B cell (primary cell): ENCODE measurements around the gene DDX25. TPM values are rescaled to one million over a fixed set of nuclear protein-coding genes. Genes with fewer than 3 reads are reported as not detected.

ENCODE experiments used
- ATAC-seq: fragments of 200-7000 bp; cut with Tn5 transposase; one replicate; pipeline ENCODE4 v1.10.0; 2021; ENCODE audit warnings: low read depth, mild to moderate bottlenecking, moderate number of reproducible peaks, moderate library complexity
- CTCF ChIA-PET: fragments of 350-600 bp; sonication (Branson Sonifier 250); formaldehyde crosslinking; loops from one replicate; lab custom pipeline; 2021; ENCODE audit warnings: antibody characterized with exemption, inconsistent platforms; lab: Charles Lee
- POLR2A ChIA-PET: fragments of 350-600 bp; sonication (Branson Sonifier 250); formaldehyde crosslinking; loops from one replicate; lab custom pipeline; 2021; ENCODE audit warnings: antibody characterized with exemption; lab: Charles Lee
- DNase-seq: peaks from one replicate; pipeline ENCODE4 v3.0.0; 2013
- H2AFZ ChIP-seq: 2 replicates; pipeline ENCODE4 v1.6.1; 2012; ENCODE audit warnings: mild to moderate bottlenecking, low read depth, low read length; ENCODE audit not compliant: insufficient read depth, poor library complexity, severe bottlenecking
- H3K27ac ChIP-seq, 2 donors: 1 replicate in 1 of 2; 2 replicates in 1 of 2; pipeline ENCODE4 v1.5.1; 2012 to 2013; ENCODE audit warnings: low read length in 2 of 2, mild to moderate bottlenecking in 2 of 2, moderate library complexity in 1 of 2
- H3K27me3 ChIP-seq, 4 experiments: fragments of 200-600 bp in 1 of 4; sonication (generic) in 1 of 4; replicated peaks in 1 of 4; 1 replicate in 2 of 4; 2 replicates in 2 of 4; pipeline versions ENCODE4 v1.6.1 to v1.7.0; 2013 to 2016; ENCODE audit warnings: low read length in 3 of 4, mild to moderate bottlenecking in 2 of 4, mixed read lengths in 1 of 4, moderate library complexity in 1 of 4; ENCODE audit not compliant: insufficient read depth in 4 of 4, control insufficient read depth in 3 of 4; ENCODE audit errors: control extremely low read depth in 1 of 4
- H3K36me3 ChIP-seq, 2 experiments: replicated peaks in 1 of 2; 1 replicate in 1 of 2; 2 replicates in 1 of 2; pipeline versions ENCODE4 v1.6.1 to v1.7.1; 2013; ENCODE audit warnings: low read length in 1 of 2; ENCODE audit not compliant: insufficient read depth in 2 of 2, control insufficient read depth in 1 of 2; ENCODE audit errors: control extremely low read depth in 1 of 2, extremely low read depth in 1 of 2
- H3K4me1 ChIP-seq, 2 donors: fragments of 200-600 bp in 1 of 2; sonication (generic) in 1 of 2; 1 replicate in 1 of 2; 2 replicates in 1 of 2; pipeline versions ENCODE4 v1.5.1 to v1.6.1; 2013 to 2017; ENCODE audit warnings: low read length in 2 of 2; ENCODE audit not compliant: control insufficient read depth in 2 of 2, insufficient read depth in 2 of 2
- H3K4me2 ChIP-seq: replicated peaks from 2 replicates; pipeline ENCODE3; 2012; ENCODE audit warnings: mild to moderate bottlenecking, low read depth, low read length; ENCODE audit not compliant: poor library complexity, severe bottlenecking
- H3K4me3 ChIP-seq, 5 experiments: fragments of 200-600 bp in 1 of 5; sonication (generic) in 1 of 5; 1 replicate in 3 of 5; 2 replicates in 2 of 5; pipeline versions ENCODE4 v1.5.1 to v1.7.0; 2011 to 2016; ENCODE audit warnings: low read length in 4 of 5, mild to moderate bottlenecking in 4 of 5, low read depth in 2 of 5, control low read depth in 1 of 5, moderate library complexity in 1 of 5; ENCODE audit not compliant: insufficient read depth in 1 of 5; ENCODE audit errors: control extremely low read depth in 1 of 5, extremely low read depth in 1 of 5
- H3K79me2 ChIP-seq: fragments of 200-600 bp; sonication (generic); one replicate; pipeline ENCODE4 v1.6.0; 2016; ENCODE audit warnings: low read length; ENCODE audit not compliant: control insufficient read depth, insufficient read depth
- H3K9ac ChIP-seq: fragments of 200-600 bp; sonication (generic); 2 replicates; pipeline ENCODE4 v1.6.1; 2017; ENCODE audit warnings: mild to moderate bottlenecking, low read length, moderate library complexity
- H3K9me3 ChIP-seq, 3 donors: one replicate each; pipeline versions ENCODE4 v1.6.1 to v1.7.1; 2013; ENCODE audit warnings: low read length in 2 of 3; ENCODE audit not compliant: control insufficient read depth in 2 of 3, insufficient read depth in 1 of 3; ENCODE audit errors: control extremely low read depth in 1 of 3
- H4K20me1 ChIP-seq: 2 replicates; pipeline ENCODE4 v1.6.0; 2012; ENCODE audit warnings: mild to moderate bottlenecking, low read length; ENCODE audit not compliant: insufficient read depth, control insufficient read depth, poor library complexity, severe bottlenecking
- H3K27ac Mint-ChIP-seq: one replicate; pipeline ENCODE4 v1.8.0; 2021; ENCODE audit warnings: mixed read lengths
- H3K27me3 Mint-ChIP-seq: one replicate; pipeline ENCODE4 v1.8.0; 2021; ENCODE audit warnings: mixed read lengths
- H3K4me1 Mint-ChIP-seq: one replicate; pipeline ENCODE4 v1.8.0; 2021; ENCODE audit warnings: mixed read lengths
- H3K4me3 Mint-ChIP-seq: one replicate; pipeline ENCODE4 v1.8.0; 2021; ENCODE audit warnings: mixed read lengths
- H3K9me3 Mint-ChIP-seq: one replicate; pipeline ENCODE4 v1.8.0; 2022; ENCODE audit warnings: mixed read lengths; ENCODE audit not compliant: insufficient read depth
- EZH2 ChIP-seq: IDR thresholded peaks from 2 replicates; pipeline ENCODE4 v1.6.1; 2012; ENCODE audit warnings: borderline replicate concordance, low read depth, mild to moderate bottlenecking, moderate library complexity, low read length; ENCODE audit not compliant: insufficient read depth, poor library complexity, severe bottlenecking
- WGBS: methylation state at CpG from one replicate; pipeline ENCODE4 v1.1.5; 2013; ENCODE audit warnings: missing lambda C conversion rate; ENCODE audit not compliant: insufficient coverage; 5-methylcytosine and 5-hydroxymethylcytosine counted together
- intact Hi-C: fragments of 100-400 bp; cut with micrococcal nuclease; formaldehyde crosslinking; loops from one replicate; pipeline ENCODE4 v1.10.0; 2022
- polyA plus RNA-seq: library from polyadenylated mRNA; depleted of rRNA; stranded (reverse); fragments of >200 nt; gene quantifications from 2 replicates; pipeline ENCODE4 v1.2.3, GENCODE V29; 2012
- total RNA-seq, 2 donors: library from RNA; stranded (reverse); fragments of 120-200 nt in 1 of 2; gene quantifications; 1 replicate in 1 of 2; 2 replicates in 1 of 2; pipeline versions ENCODE4 v1.2.3 to v1.2.4, GENCODE V29; 2013 to 2022
- TF ChIP-seq, protein P1 (sequence below): fragments of 200-600 bp; IDR thresholded peaks from one replicate; pipeline ENCODE4 v1.8.0; 2022; ENCODE audit warnings: antibody characterized with exemption, mild to moderate bottlenecking

DDX25 gene
- total and polyA plus RNA-seq, 2 donors (not counting 1 experiment from before 2014, with no cell fraction given) = not detected

DNA sequence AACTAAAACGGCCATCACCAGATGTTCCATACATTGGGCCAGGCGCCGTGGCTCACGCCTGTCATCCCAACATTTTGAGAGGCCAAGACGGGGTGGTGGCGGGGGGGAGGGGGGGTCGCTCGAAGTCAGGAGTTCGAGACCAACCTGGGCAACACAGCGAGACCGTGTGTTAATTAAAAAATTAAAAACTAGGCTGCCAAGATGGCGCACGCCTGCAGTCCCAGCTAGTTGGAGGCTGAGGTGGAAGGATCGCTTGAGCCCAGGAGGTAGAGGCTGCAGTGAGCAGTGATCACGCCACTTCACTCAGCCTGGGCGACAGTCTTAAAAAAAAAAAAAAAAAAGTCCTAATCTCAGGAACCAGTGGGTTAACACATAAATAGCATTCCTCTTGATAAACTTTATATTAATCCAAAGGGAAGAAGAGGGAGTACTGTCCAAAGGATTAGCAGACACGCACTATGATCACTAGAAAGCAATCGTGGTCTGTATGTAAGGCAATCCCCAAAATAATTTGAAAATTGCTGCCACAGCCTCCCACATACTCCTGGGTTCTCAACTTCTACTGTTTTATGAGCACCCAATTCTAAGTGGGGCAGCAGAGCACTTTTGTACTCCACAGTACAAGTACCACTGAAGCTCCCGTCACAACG lies 1.9 kb upstream of the DDX25 start:
- CTCF ChIA-PET = interaction anchor here (0.9 to 1.7 kb wide), 6 partner anchors 12 to 334 kb away, joined by 3 to 14 read pairs (median 4); partner anchors contain the start of gene HYLS1
- Histone ChIP-seq H3K79me2 (peaks cover 32% of the 10 kb centered on the region), H3K27ac (peak overlapping the region; percentile 45 to 75), H3K4me1 (peaks cover 23 to 26% of the 10 kb centered on the region in 2 donors), H3K9ac (peak overlapping the region; percentile 91), H3K27me3 (peaks cover 0 to 25% (median 18%) of the 10 kb centered on the region in 4 experiments), H3K9me3 (peaks cover 0 to 7% (median 3%) of the 10 kb centered on the region in 3 donors), H3K36me3 (peaks cover 4 to 14% of the 10 kb centered on the region in 2 experiments), H2AFZ (peak overlapping the region; percentile 93), H3K4me3 (peak overlapping the region; percentile 67 to 98 (median 81)), H3K4me2 (peak overlapping the region; percentile 83), H4K20me1 (peaks cover 2% of the 10 kb centered on the region)
- Mint-ChIP-seq H3K9me3 (no peaks in the 10 kb centered on the region), H3K4me3 (peak overlapping the region; percentile 97), H3K27ac (peak overlapping the region; percentile 82), H3K4me1 (peaks cover 24% of the 10 kb centered on the region), H3K27me3 (peaks cover 25% of the 10 kb centered on the region)
- POLR2A ChIA-PET = interaction anchor here (0.7 to 2.3 kb wide), 3 partner anchors 12 to 298 kb away, joined by 3 to 17 read pairs (median 8); partner anchors contain the start of gene HYLS1
- ATAC-seq = no peak
- DNase-seq = no peak
- WGBS = 57% methylated on average over 9 of the region's 20 CpGs
- intact Hi-C loops = loop anchor here (2.0 to 5.0 kb wide), 2 partner anchors 308 to 950 kb away; partner anchors contain the start of genes CCDC15, FAM118B and RPUSD4
- no peak for TF ChIP-seq EZH2

DNA sequence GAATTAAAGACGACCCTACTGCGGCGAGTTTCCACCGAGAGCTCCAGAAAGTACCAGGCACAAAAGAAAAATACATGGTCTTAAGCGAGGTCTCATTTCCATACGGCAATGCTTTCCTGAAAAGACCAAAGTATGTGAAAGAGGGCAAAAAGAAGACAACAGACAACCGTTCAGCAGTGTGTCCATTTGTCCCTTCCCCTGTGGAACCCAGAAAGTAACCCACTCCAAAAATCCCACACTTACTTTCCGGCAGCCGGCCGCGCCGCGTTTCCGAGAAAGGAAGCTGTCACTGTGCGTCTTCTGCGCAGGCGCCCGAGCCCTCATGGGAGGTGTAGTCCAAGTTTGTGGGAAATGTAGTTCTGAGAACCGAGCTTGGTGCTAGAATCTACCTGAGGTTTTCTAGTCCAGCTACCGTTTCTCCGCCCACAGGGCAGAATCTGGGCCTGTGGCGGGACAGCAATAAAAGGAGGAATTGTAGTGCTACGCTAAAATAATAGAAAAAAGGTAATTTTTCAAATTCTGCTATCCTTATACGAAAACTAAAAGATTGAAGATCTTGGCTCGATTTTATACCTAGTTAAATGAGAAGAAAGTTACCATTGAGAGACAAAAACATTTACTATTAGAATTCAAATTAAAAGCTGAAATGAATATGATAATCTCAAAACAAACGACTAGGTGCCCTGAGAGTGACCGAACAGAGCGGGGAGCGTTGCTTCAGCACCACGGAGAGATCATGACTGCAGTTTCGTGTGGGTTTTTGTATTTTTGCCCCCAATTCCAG lies 1.2 kb upstream of the DDX25 start, which contains the start of gene PUS3:
TSS of gene PUS3 (minus strand) at position 280 of the 784 bp plus-strand sequence. CDS start 6,922 bp downstream, outside the sequence.
- H3K4me2 ChIP-seq = peak within 1 kb of the TSS; percentile 83
- peaks cover 4 to 14% of the 10 kb centered on the region in 2 experiments for H3K36me3 ChIP-seq
- POLR2A ChIA-PET = interaction anchor here (0.6 to 2.3 kb wide), 3 partner anchors 13 to 280 kb away, joined by 3 to 17 read pairs (median 3); partner anchors contain the start of gene HYLS1
- CTCF ChIA-PET = interaction anchor here (0.9 to 1.7 kb wide), 7 partner anchors 13 to 335 kb away, joined by 3 to 14 read pairs (median 4); partner anchors contain the start of gene HYLS1
- Mint-ChIP-seq H3K9me3 (no peaks in the 10 kb centered on the region), H3K27me3 (peaks cover 32% of the 10 kb centered on the region), H3K27ac (peak within 1 kb of the TSS; percentile 82), H3K4me1 (peaks cover 24% of the 10 kb centered on the region), H3K4me3 (peak within 1 kb of the TSS; percentile 97)
- TF ChIP-seq, protein P1, sequence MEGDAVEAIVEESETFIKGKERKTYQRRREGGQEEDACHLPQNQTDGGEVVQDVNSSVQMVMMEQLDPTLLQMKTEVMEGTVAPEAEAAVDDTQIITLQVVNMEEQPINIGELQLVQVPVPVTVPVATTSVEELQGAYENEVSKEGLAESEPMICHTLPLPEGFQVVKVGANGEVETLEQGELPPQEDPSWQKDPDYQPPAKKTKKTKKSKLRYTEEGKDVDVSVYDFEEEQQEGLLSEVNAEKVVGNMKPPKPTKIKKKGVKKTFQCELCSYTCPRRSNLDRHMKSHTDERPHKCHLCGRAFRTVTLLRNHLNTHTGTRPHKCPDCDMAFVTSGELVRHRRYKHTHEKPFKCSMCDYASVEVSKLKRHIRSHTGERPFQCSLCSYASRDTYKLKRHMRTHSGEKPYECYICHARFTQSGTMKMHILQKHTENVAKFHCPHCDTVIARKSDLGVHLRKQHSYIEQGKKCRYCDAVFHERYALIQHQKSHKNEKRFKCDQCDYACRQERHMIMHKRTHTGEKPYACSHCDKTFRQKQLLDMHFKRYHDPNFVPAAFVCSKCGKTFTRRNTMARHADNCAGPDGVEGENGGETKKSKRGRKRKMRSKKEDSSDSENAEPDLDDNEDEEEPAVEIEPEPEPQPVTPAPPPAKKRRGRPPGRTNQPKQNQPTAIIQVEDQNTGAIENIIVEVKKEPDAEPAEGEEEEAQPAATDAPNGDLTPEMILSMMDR = no peak
- no peak for TF ChIP-seq EZH2
- WGBS = 0% methylated on average over 19 of the region's 31 CpGs
- peak; percentile 89 for DNase-seq
- ATAC-seq = peak; percentile 96
- peaks cover 0 to 7% (median 3%) of the 10 kb centered on the region in 3 donors for H3K9me3 ChIP-seq
- H3K9ac ChIP-seq = peak within 1 kb of the TSS; percentile 91
- peak within 1 kb of the TSS; percentile 93 for H2AFZ ChIP-seq
- peak within 1 kb of the TSS; percentile 45 to 75 for H3K27ac ChIP-seq
- intact Hi-C loops = loop anchor here (1.0 to 5.0 kb wide), 5 partner anchors 16 to 951 kb away; partner anchors contain the start of genes CCDC15, CHEK1, FAM118B and HYLS1
- peaks cover 23 to 26% of the 10 kb centered on the region in 2 donors for H3K4me1 ChIP-seq
- peaks cover 0 to 25% (median 18%) of the 10 kb centered on the region in 4 experiments for H3K27me3 ChIP-seq
- H3K79me2 ChIP-seq = peaks cover 29% of the 10 kb centered on the region
- no peaks in the 10 kb centered on the region for H4K20me1 ChIP-seq
- peak within 1 kb of the TSS; percentile 67 to 98 (median 81) for H3K4me3 ChIP-seq
